SK-N-DZ (cell line): Measurements from ENCODE around the gene SFXN5. TPM values are rescaled to one million over a fixed set of nuclear protein-coding genes. Genes with fewer than 3 reads are reported as not detected.
A peak's percentile ranks its signal among the peaks of the same experiment; 100 is the strongest.
"Not testable (repeated sequence)": the region's sequence is repeated elsewhere in the genome, so short reads cannot be mapped to it uniquely, and the experiment has no call there.

Source experiments
- DNase-seq: peaks from one replicate; pipeline ENCODE4 v3.0.0-alpha.2; 2015; ENCODE audit warnings: low spot score
- polyA plus RNA-seq, 2 experiments: library from polyadenylated mRNA; depleted of rRNA; stranded (reverse); fragments of >200 nt; gene quantifications; 2 replicates each; pipeline ENCODE4 v1.2.3, GENCODE V29; 2014

SFXN5 gene, protein sequence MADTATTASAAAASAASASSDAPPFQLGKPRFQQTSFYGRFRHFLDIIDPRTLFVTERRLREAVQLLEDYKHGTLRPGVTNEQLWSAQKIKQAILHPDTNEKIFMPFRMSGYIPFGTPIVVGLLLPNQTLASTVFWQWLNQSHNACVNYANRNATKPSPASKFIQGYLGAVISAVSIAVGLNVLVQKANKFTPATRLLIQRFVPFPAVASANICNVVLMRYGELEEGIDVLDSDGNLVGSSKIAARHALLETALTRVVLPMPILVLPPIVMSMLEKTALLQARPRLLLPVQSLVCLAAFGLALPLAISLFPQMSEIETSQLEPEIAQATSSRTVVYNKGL
- polyA plus RNA-seq (2014; cell fraction: cytosol; rRNA removed), result 10.3 and 14.5 TPM in 2 replicates
- 29.5 and 36.3 TPM in 2 replicates for polyA plus RNA-seq (2014; cell fraction: nucleus; rRNA removed)

GRCh38 chr2:73071360-73072128 is at the start of gene SFXN5:
Gene SFXN5, minus strand, starts transcription at chr2:73071712. Its CDS starts 7 bp downstream, at chr2:73071705.
- peak; percentile 96 for DNase-seq

GRCh38 chr2:73119611-73120239 is 48.2 kb upstream of the SFXN5 start:
- not testable (repeated sequence) for DNase-seq

GRCh38 chr2:73117441-73117840 is 45.9 kb upstream of the SFXN5 start:
- no peak for DNase-seq

GRCh38 chr2:73116182-73116960 is 44.9 kb upstream of the SFXN5 start:
- no peak for DNase-seq

DNA sequence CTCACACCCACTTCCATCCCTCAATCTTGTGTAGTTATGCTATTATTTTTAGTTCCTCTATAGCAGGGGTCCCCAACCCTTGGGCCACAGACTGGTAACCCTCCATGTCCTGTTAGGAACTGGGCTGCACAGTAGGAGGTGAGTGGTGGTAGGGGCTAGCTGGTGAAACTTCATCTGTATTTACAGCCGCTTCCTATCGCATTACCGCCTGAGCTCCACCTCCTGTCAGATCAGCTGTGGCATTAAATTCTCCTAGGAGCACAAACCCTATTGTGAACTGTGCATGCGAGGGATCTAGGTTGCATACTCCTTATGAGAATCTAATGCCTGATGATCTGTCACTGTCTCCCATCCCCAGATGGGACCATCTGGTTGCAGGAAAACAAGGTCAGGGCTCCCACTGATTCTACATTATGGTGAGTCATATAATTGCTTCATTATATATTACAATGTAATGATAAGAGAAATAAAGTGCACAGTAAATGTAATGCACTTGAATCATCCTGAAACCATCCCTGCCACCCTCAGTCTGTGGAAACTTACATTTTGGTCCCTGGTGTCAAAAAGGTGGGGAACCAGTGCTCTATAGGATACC is 42.9 kb upstream of the SFXN5 start:
- DNase-seq, result no peak

- DNase-seq, result peak; percentile 76
Observed at GRCh38 chr2:73112913-73113854, 41.7 kb upstream of the SFXN5 start, which contains the start of gene RAB11FIP5. Gene RAB11FIP5, minus strand, starts transcription at chr2:73112948. Its CDS starts 171 bp downstream, at chr2:73112777.

DNA sequence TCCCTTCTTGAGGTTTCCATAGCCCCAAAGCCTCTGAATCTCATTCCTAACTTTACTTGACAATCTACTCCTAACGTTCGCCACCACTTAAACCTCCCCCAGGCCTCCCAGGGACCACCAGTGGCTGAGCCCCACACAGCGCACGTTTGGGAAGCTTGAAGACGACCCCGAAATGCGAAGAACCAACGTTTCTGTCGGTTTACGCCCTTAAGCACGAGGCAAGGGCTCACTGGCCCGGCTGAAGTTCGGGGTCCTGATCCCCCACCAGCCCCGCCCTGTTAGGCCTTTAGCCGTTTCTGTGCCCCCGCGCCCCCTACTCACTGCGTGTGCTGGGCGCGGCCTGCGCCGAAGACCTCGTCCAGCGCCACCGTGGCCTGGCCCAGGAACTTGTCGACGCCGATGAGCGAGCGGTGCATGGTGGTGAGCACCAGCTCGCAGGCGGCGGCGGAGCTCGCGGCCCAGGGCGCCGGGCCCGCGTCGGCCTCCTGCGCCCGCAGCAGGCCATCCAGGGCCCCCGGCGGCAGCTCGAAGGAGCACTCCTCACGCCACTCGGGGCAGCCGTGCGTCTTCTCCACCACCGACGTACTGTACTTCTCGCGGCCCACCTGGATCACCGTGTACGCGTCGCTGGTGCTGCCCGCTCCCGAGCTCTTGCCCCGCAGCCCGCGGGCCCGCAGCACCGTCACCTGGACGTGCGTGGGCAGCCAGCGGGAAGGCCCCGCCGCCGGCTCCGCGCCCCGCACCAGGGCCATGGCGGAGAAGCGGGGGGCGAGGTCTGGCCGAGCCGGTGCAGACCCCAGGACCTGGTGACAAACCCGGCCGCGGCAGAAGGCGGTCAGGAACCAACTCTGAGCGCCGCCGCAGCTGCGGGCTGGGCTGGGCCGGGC is 40.8 kb upstream of the SFXN5 start:
- peak; percentile 34 for DNase-seq

DNA sequence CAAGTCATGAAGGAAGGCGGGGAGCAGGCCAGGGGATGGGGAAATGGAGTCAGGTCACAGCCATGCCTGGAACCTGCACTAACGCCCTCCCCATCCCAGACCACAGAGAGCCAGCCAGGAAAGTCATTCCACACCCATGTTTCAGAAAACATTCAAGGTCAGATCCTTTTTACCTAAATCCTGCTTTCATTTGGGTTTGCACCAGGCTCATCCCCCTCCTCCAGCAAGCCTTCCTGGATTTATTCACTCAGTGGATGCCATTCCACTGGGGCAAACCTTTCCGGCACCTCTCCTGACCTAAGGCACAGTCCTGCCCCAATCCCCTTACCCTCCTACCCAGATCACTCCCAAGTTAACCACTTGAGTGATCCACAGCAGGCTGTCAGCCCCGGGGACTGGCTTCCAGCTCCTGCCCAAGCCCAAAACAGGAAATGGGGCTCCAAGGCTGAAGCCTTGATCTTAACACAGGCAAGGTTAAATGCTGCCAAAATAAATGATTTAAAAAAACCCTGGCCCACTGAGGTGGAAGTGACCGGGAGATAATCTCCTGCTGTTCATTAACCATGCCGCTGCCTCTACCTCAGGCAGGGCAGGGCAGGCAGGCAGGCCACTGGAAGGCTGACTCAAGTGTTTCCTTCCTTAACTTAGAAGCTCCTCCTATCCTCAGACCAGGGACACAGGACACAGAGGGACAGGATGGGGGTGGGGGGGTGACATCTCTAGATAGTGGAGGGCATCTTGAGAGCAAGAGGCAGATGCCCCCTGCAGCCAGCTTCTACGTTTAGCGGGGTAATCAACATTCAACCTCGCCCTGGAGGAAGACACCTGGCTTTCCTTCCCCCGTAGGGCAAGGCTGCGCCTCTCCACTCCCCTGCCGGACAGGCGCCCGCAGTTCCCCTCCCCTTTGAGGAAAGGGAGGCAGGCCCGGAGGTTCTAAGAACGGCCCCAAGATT is 39.8 kb upstream of the SFXN5 start:
- DNase-seq, result peak; percentile 13

GRCh38 chr2:73110168-73111072 is 38.9 kb upstream of the SFXN5 start:
- DNase-seq, result no peak

DNA sequence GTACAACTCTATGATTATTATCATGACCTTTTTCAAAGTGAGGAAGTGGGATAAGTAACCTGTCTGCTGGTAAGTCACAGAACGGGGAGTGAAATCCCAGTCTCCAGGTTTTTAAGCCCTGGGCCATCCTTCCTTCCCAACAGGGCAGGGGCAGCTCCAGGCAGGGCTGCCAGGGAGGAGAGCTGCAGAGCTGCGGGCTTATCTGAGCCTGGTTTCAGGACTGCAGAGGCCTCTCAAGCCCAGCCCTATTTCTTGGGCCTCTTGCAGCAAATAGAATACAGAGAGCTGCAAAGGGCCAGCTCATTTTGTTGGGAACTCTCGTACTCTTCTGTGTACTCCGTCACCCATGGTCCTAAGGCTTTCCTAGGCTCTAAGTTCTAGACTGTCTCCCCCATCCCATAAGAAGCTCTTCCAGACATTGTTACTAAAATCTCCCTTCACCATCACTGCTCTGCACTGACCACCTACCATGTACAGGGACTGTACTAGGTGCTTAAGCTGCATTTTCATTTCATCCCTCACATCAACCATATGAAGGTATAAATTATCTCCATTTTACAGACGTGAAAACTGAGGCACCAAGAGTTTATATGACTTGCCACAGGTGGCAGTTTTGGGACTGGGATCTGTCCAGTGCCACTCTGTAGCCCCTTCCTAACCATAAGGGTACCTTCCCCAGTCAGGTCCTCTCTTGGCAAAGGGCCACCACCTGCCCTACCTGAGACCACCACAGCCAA is 38.1 kb upstream of the SFXN5 start:
- DNase-seq, result no peak

- no peak for DNase-seq
Observed at GRCh38 chr2:73107211-73107926, 35.9 kb upstream of the SFXN5 start.

DNA sequence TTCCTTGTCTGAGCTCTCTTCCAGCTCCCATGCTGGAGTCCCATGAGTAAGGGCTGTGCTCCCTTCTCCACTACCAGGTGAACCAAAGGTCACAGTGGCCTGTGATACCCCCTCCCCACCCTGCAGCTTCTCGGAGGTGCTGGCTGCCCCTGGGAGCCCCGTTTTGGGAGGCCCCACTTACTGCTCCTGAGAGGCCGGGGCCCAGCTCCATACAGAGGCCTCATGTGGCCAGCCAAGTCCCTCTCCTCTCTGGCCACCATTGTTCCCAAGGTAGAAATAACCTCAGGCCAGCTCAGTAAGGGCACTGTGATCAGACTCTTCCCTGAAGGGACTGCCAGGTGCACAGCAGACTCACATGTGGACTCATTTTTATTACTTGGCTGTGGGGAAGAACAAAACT is 35.3 kb upstream of the SFXN5 start:
- no peak for DNase-seq

- no peak for DNase-seq
Observed at GRCh38 chr2:73105511-73105971, 34.0 kb upstream of the SFXN5 start.

- no peak for DNase-seq
Observed at GRCh38 chr2:73104933-73105332, 33.4 kb upstream of the SFXN5 start.

DNA sequence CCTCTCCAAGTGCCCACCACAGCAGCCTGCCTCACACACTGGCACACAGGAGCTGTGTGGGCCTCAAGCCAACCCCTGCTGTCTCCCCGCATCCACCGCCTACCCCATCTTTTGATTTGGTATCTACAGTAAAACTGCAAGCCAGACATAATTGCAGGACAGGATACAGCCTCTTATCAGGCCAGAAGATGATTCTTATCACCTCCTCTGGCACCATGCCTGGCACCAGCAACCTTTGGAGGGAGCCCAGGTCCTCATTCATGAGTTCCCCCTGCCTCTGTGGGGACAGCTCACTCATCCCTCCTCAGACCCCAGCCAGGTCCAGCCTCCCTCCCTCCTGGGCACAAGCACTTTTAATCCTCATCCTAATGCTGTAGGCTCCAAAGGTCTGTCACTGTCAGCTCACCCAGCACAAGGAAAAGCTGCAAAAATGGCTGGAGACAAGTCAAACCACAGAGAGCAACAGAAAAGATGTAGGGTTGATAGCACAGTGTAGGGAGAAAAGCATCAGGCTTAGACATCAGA is 31.6 kb upstream of the SFXN5 start:
- no peak for DNase-seq
